ENCODE results near the gene FKBP1A. TPM values are rescaled to one million over a fixed set of nuclear protein-coding genes. Genes with fewer than 3 reads are reported as not detected.
"Not testable (repeated sequence)": the region's sequence is repeated elsewhere in the genome, so short reads cannot be mapped to it uniquely, and the experiment has no call there.

Gene FKBP1A
- total RNA-seq, 2 experiments from 2014 or later, result 205 to 207 TPM

GRCh38 chr20:1345030-1345755 is 47.7 kb downstream of the FKBP1A start:
- no peak overlapping the region for H3K27ac Mint-ChIP-seq
- DNase-seq, result no peak
- peaks cover 12% of the 10 kb centered on the region for H3K9me3 Mint-ChIP-seq
- peaks cover 26% of the 10 kb centered on the region for H3K4me1 Mint-ChIP-seq
- no peaks in the 10 kb centered on the region for H3K27me3 Mint-ChIP-seq
- H3K4me3 Mint-ChIP-seq, result no peak overlapping the region
- CTCF ChIA-PET, result interaction anchor here (0.7 to 1.4 kb wide), 2 partner anchors 15 to 18 kb away, joined by 3 read pairs; no protein-coding TSS in a partner anchor
- H3K36me3 Mint-ChIP-seq (ENCODE audit: low read depth), result peaks cover 32% of the 10 kb centered on the region
- POLR2A ChIA-PET, result interaction anchor here (0.7 to 1.5 kb wide), 3 partner anchors 13 to 46 kb away, joined by 3 to 6 read pairs (median 3); no protein-coding TSS in a partner anchor

DNA sequence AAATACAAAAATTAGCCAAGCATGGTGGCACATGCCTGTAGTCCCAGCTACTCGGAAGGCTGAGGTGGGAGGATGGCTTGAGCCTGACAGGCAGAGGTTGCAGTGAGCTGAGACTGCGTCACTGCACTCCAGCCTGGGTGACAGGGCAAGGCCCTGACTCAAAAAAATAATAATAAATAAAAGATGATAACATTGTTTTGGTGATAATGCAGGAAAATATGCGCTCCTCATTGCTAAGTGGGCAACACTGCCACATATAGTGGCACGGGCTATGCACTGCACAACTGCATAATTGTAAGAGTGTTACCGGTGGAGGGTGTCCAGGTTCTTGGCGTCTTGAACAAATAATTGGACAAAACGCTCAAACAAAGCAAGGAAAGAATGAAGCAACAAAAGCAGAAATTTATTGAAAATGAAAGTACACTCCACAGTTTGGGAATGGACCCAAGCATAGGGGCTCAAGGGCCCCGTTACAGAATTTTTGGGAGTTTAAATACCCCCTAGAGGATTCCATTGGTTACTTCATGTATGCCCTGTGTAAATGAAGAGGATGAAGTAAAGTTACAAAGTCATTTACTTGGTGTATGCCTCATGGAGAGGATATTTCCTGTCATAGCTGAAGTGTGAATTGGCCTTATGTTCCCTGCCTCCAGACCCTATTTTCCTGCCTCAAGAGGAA is 49.3 kb downstream of the FKBP1A start:
- H3K9me3 Mint-ChIP-seq, H3K4me3 Mint-ChIP-seq, DNase-seq, H3K27me3 Mint-ChIP-seq, POLR2A ChIA-PET, CTCF ChIA-PET, H3K27ac Mint-ChIP-seq: not testable (repeated sequence)
- H3K36me3 Mint-ChIP-seq (ENCODE audit: low read depth), result peaks cover 23% of the 10 kb centered on the region
- peaks cover 26% of the 10 kb centered on the region for H3K4me1 Mint-ChIP-seq

- ChIA-PET CTCF (no interaction called here), POLR2A (no interaction called here)
- peak; percentile 11 for DNase-seq
- Mint-ChIP-seq H3K9me3 (no peaks in the 10 kb centered on the region), H3K27ac (no peak overlapping the region), H3K4me1 (peaks cover 18% of the 10 kb centered on the region), H3K4me3 (no peak overlapping the region), H3K36me3 (ENCODE audit: low read depth) (peaks cover 10% of the 10 kb centered on the region), H3K27me3 (no peaks in the 10 kb centered on the region)
Measured at GRCh38 chr20:1341561-1342265, 51.1 kb downstream of the FKBP1A start.

DNA sequence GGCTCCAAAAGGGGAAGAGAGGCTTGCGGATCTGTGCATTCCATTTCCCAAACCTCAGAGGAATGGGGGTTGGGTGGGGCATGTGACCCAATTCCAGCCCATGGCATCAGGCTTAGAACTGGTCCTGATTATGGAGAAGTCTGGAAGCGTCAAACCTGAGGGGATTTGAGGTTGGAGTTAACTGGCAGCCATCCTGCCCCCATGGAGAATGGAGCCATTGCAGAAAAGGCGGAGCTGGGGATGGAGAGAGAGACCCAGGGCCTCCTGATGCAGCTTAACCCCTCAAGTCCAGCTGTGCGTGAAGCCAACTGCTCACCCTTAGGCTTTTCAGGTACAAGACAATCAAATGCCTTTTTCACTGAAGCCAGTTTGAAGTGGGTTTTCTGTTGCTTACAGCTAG is 54.1 kb downstream of the FKBP1A start:
- H3K4me3 Mint-ChIP-seq, result no peak overlapping the region
- POLR2A ChIA-PET, result interaction anchor here (1.6 kb wide), 1 partner anchor 14 kb away, joined by 8 read pairs; no protein-coding TSS in a partner anchor
- CTCF ChIA-PET, result no interaction called here
- no peak overlapping the region for H3K27ac Mint-ChIP-seq
- no peaks in the 10 kb centered on the region for H3K36me3 Mint-ChIP-seq (ENCODE audit: low read depth)
- DNase-seq, result no peak
- H3K9me3 Mint-ChIP-seq, result no peaks in the 10 kb centered on the region
- no peaks in the 10 kb centered on the region for H3K27me3 Mint-ChIP-seq
- peaks cover 14% of the 10 kb centered on the region for H3K4me1 Mint-ChIP-seq

DNA sequence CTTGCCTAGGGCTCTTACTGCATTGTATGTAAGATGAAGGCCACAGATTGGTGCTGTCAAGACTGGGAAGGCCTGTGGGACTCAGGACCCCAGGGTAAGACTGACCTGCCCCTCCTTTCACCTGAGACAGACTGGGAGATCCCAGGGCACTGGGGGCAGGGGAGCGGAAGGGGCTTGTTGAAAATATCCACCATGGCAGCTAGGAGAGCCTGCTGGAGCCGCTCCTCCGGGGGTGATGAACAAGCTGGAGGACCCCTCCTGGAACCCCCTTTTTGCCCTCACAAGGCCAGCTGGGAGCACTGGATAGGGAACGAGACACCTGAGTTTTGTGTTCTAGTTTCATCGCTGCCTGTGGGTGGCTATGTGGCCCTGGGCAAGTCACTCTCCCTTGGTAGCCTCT is 54.8 kb downstream of the FKBP1A start:
- H3K4me1 Mint-ChIP-seq, result peaks cover 16% of the 10 kb centered on the region
- H3K4me3 Mint-ChIP-seq, result no peak overlapping the region
- H3K27ac Mint-ChIP-seq, result no peak overlapping the region
- no peaks in the 10 kb centered on the region for H3K36me3 Mint-ChIP-seq (ENCODE audit: low read depth)
- no peaks in the 10 kb centered on the region for H3K9me3 Mint-ChIP-seq
- DNase-seq, result peak; percentile 11
- POLR2A ChIA-PET, result no interaction called here
- H3K27me3 Mint-ChIP-seq, result no peaks in the 10 kb centered on the region
- CTCF ChIA-PET, result no interaction called here

DNA sequence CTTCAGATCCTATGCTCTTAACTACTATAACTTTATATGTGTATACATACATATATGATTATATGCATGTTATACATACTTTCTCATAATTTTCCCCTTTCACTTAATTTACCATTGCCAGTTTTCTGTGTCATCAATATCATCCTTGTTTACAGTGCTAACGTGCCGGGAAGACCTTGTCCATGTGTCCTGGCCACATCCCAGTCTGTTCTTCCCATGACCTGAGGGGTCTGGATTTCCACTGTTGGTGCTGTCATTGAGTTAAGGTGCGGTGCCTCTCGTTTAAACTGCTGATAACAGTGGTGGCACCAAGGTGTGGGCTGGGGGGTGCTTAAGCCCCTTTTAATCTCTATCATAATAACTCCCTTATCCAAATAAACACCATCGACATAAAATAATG is 55.4 kb downstream of the FKBP1A start:
- no peak overlapping the region for H3K27ac Mint-ChIP-seq
- peaks cover 6% of the 10 kb centered on the region for H3K36me3 Mint-ChIP-seq (ENCODE audit: low read depth)
- DNase-seq, result no peak
- H3K4me1 Mint-ChIP-seq, result peaks cover 23% of the 10 kb centered on the region
- no peak overlapping the region for H3K4me3 Mint-ChIP-seq
- no peaks in the 10 kb centered on the region for H3K9me3 Mint-ChIP-seq
- CTCF ChIA-PET, result no interaction called here
- no peaks in the 10 kb centered on the region for H3K27me3 Mint-ChIP-seq
- POLR2A ChIA-PET, result no interaction called here

GRCh38 chr20:1336699-1337367 is 56.0 kb downstream of the FKBP1A start:
- H3K4me3 Mint-ChIP-seq, result no peak overlapping the region
- DNase-seq, result peak; percentile 11
- H3K36me3 Mint-ChIP-seq (ENCODE audit: low read depth), result peaks cover 7% of the 10 kb centered on the region
- ChIA-PET POLR2A (interaction anchor here (1.6 kb wide), 1 partner anchor 11 kb away, joined by 7 read pairs; no protein-coding TSS in a partner anchor), CTCF (interaction anchor here (0.6 kb wide), 1 partner anchor 108 kb away, joined by 3 read pairs; no protein-coding TSS in a partner anchor)
- peak overlapping the region; percentile 21 for H3K27ac Mint-ChIP-seq
- no peaks in the 10 kb centered on the region for H3K9me3 Mint-ChIP-seq
- H3K4me1 Mint-ChIP-seq, result peaks cover 29% of the 10 kb centered on the region
- no peaks in the 10 kb centered on the region for H3K27me3 Mint-ChIP-seq

GRCh38 chr20:1335961-1336698 is 56.7 kb downstream of the FKBP1A start:
- ChIA-PET POLR2A (interaction anchor here (1.6 kb wide), 1 partner anchor 11 kb away, joined by 7 read pairs; no protein-coding TSS in a partner anchor), CTCF (interaction anchor here (0.6 kb wide), 1 partner anchor 108 kb away, joined by 3 read pairs; no protein-coding TSS in a partner anchor)
- Mint-ChIP-seq H3K9me3 (no peaks in the 10 kb centered on the region), H3K36me3 (ENCODE audit: low read depth) (peaks cover 10% of the 10 kb centered on the region), H3K27me3 (no peaks in the 10 kb centered on the region), H3K27ac (no peak overlapping the region), H3K4me1 (peaks cover 33% of the 10 kb centered on the region), H3K4me3 (no peak overlapping the region)
- peak; percentile 15 for DNase-seq

DNA sequence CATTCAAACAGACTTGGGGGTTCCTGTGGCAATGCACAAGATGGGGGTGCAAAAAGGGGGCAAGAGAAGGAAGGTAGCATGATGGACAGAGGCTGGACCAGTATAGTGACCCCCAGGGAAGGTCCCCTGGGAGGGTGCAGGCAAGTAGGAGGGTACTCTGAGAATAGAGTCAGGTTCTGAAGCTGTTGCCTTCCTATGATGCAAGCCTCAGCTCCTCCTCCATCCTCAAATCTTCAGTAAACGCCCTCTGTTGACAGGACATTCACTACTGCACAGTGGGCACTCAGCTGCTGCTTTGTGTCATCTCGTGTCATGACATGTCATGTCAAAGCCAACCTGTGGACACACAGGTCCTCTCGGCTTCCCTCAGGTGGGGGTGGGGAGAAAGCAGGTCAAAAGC is 58.1 kb downstream of the FKBP1A start:
- Mint-ChIP-seq H3K9me3 (no peaks in the 10 kb centered on the region), H3K27ac (no peak overlapping the region), H3K27me3 (no peaks in the 10 kb centered on the region), H3K4me3 (no peak overlapping the region), H3K36me3 (ENCODE audit: low read depth) (peaks cover 16% of the 10 kb centered on the region), H3K4me1 (peaks cover 45% of the 10 kb centered on the region)
- ChIA-PET CTCF (interaction anchor here (1.0 kb wide), 1 partner anchor 9 kb away, joined by 3 read pairs; no protein-coding TSS in a partner anchor), POLR2A (interaction anchor here (1.2 to 1.4 kb wide), 2 partner anchors 9 to 57 kb away, joined by 3 to 4 read pairs; no protein-coding TSS in a partner anchor)
- DNase-seq, result peak; percentile 14

GRCh38 chr20:1334370-1334731 is 58.5 kb downstream of the FKBP1A start:
- Mint-ChIP-seq H3K36me3 (ENCODE audit: low read depth) (peaks cover 19% of the 10 kb centered on the region), H3K27me3 (no peaks in the 10 kb centered on the region), H3K4me3 (no peak overlapping the region), H3K27ac (no peak overlapping the region), H3K9me3 (no peaks in the 10 kb centered on the region), H3K4me1 (peaks cover 50% of the 10 kb centered on the region)
- peak; percentile 9 for DNase-seq
- ChIA-PET POLR2A (interaction anchor here (1.2 to 1.4 kb wide), 2 partner anchors 8 to 58 kb away, joined by 3 to 4 read pairs; no protein-coding TSS in a partner anchor), CTCF (interaction anchor here (1.0 kb wide), 1 partner anchor 8 kb away, joined by 3 read pairs; no protein-coding TSS in a partner anchor)

GRCh38 chr20:1333462-1334369 is 59.1 kb downstream of the FKBP1A start:
- ChIA-PET POLR2A (interaction anchor here (0.7 to 1.4 kb wide), 6 partner anchors 8 to 58 kb away, joined by 3 to 4 read pairs (median 3); no protein-coding TSS in a partner anchor), CTCF (interaction anchor here (0.6 kb wide), 1 partner anchor 28 kb away, joined by 3 read pairs; no protein-coding TSS in a partner anchor)
- peaks cover 19% of the 10 kb centered on the region for H3K36me3 Mint-ChIP-seq (ENCODE audit: low read depth)
- no peak overlapping the region for H3K27ac Mint-ChIP-seq
- no peaks in the 10 kb centered on the region for H3K27me3 Mint-ChIP-seq
- H3K4me3 Mint-ChIP-seq, result no peak overlapping the region
- H3K9me3 Mint-ChIP-seq, result no peaks in the 10 kb centered on the region
- peaks cover 54% of the 10 kb centered on the region for H3K4me1 Mint-ChIP-seq
- DNase-seq, result peak; percentile 11

All from activated CD4-positive, alpha-beta memory T cell treated with anti-CD3 and anti-CD28 coated beads, Interleukin-2, amount 10 ng/mL, durations not matched to agents 7 days and 5 days (primary cell).